ENCODE results near the gene ANXA11.

ANXA11 gene

GRCh38 chr10:80104066-80104926, 101.0 kb downstream of the ANXA11 start:
- DNase-seq (ENCODE audit: low spot score) = no peak
